Jurkat, Clone E6-1 (cell line): ENCODE measurements around the gene UNC45A.

Experiments
- DNase-seq: peaks from one replicate; pipeline ENCODE4 v3.0.0-alpha.2; 2011; ENCODE audit warnings: low read depth, low spot score
- H3K4me3 ChIP-seq: 2 replicates; pipeline ENCODE4 v1.5.1; 2011; ENCODE audit warnings: mild to moderate bottlenecking, low read length, control low read depth, moderate library complexity

UNC45A gene

GRCh38 chr15:90956274-90957030, 21.4 kb downstream of the UNC45A start:
- DNase-seq = no peak
- peak overlapping the region; percentile 87 for H3K4me3 ChIP-seq

GRCh38 chr15:90957031-90957790, 22.1 kb downstream of the UNC45A start:
- H3K4me3 ChIP-seq = no peak overlapping the region
- no peak for DNase-seq

GRCh38 chr15:90957791-90958190, 22.7 kb downstream of the UNC45A start:
- H3K4me3 ChIP-seq = no peak overlapping the region
- DNase-seq = no peak

- no peak overlapping the region for H3K4me3 ChIP-seq
- DNase-seq = no peak
Measured at GRCh38 chr15:90959028-90959595, 24.0 kb downstream of the UNC45A start.

- no peak for DNase-seq
- H3K4me3 ChIP-seq = no peak overlapping the region
Measured at GRCh38 chr15:90959894-90960293, 24.8 kb downstream of the UNC45A start.

- no peak for DNase-seq
- no peak overlapping the region for H3K4me3 ChIP-seq
Measured at GRCh38 chr15:90960298-90961091, 25.4 kb downstream of the UNC45A start.

- H3K4me3 ChIP-seq = no peak overlapping the region
- no peak for DNase-seq
Measured at GRCh38 chr15:90962021-90962420, 26.9 kb downstream of the UNC45A start.

GRCh38 chr15:90966262-90966661, 31.2 kb downstream of the UNC45A start:
- H3K4me3 ChIP-seq = no peak overlapping the region
- DNase-seq = no peak

- no peak overlapping the region for H3K4me3 ChIP-seq
- no peak for DNase-seq
Measured at GRCh38 chr15:90967206-90967605, 32.1 kb downstream of the UNC45A start.

- DNase-seq = no peak
- H3K4me3 ChIP-seq = no peak overlapping the region
Measured at GRCh38 chr15:90968434-90968833, 33.3 kb downstream of the UNC45A start.

- DNase-seq = no peak
Measured at GRCh38 chr15:90970274-90970673, 35.2 kb downstream of the UNC45A start.

GRCh38 chr15:90972133-90972532, 37.0 kb downstream of the UNC45A start:
- no peak overlapping the region for H3K4me3 ChIP-seq
- DNase-seq = no peak

More at GRCh38 chr15:90970274-90970673, 35.2 kb downstream of the UNC45A start:
- no peak overlapping the region for H3K4me3 ChIP-seq

- H3K4me3 ChIP-seq = no peak overlapping the region
- DNase-seq = no peak
Measured at GRCh38 chr15:90974216-90974615, 39.1 kb downstream of the UNC45A start.

- no peak for DNase-seq
- no peak overlapping the region for H3K4me3 ChIP-seq
Measured at GRCh38 chr15:90979582-90979981, 44.5 kb downstream of the UNC45A start.

GRCh38 chr15:90981681-90982080, 46.6 kb downstream of the UNC45A start:
- DNase-seq = no peak
- H3K4me3 ChIP-seq = no peak overlapping the region

GRCh38 chr15:90982135-90982534, 47.0 kb downstream of the UNC45A start:
- H3K4me3 ChIP-seq = no peak overlapping the region
- no peak for DNase-seq

- no peak overlapping the region for H3K4me3 ChIP-seq
- no peak for DNase-seq
Measured at GRCh38 chr15:90986790-90987507, 51.9 kb downstream of the UNC45A start.

GRCh38 chr15:90987561-90988141, 52.6 kb downstream of the UNC45A start:
- no peak overlapping the region for H3K4me3 ChIP-seq
- no peak for DNase-seq

- no peak overlapping the region for H3K4me3 ChIP-seq
- no peak for DNase-seq
Measured at GRCh38 chr15:90988296-90988695, 53.2 kb downstream of the UNC45A start.
